ENCODE measurements around the gene WHRN. TPM values are rescaled to one million over a fixed set of nuclear protein-coding genes. Genes with fewer than 3 reads are reported as not detected.

Gene WHRN
- total RNA-seq, 1 donor from 2014 or later: 3.1 TPM

- peak; percentile 81 for TF ChIP-seq CTCF (IDR thresholded peaks at IDR 0.05)
- Histone ChIP-seq H3K27me3 (no peaks in the 10 kb centered on the region), H3K9me3 (no peaks in the 10 kb centered on the region), H3K27ac (no peak overlapping the region), H3K36me3 (no peaks in the 10 kb centered on the region), H3K4me1 (no peaks in the 10 kb centered on the region), H3K4me3 (no peak overlapping the region)
- ATAC-seq (peak; percentile 99), DNase-seq (no peak)
- intact Hi-C loops (cut with DNase I): no loop called here
Observed at GRCh38 chr9:114487607-114488300, 17.5 kb downstream of the WHRN start.

GRCh38 chr9:114486205-114486963, 18.9 kb downstream of the WHRN start:
- intact Hi-C loops (cut with DNase I): no loop called here

GRCh38 chr9:114484854-114485443, 20.3 kb downstream of the WHRN start:
- Histone ChIP-seq H3K4me3 (no peak overlapping the region), H3K4me1 (no peaks in the 10 kb centered on the region), H3K27ac (no peak overlapping the region), H3K27me3 (no peaks in the 10 kb centered on the region), H3K9me3 (no peaks in the 10 kb centered on the region), H3K36me3 (no peaks in the 10 kb centered on the region)
- DNase-seq (no peak), ATAC-seq (no peak)
- TF ChIP-seq CTCF (IDR thresholded peaks at IDR 0.05): no peak
- intact Hi-C loops (cut with DNase I): no loop called here

More at GRCh38 chr9:114486205-114486963, 18.9 kb downstream of the WHRN start:
- H3K27me3 ChIP-seq: no peaks in the 10 kb centered on the region
- H3K4me3 ChIP-seq: no peak overlapping the region
- no peak for TF ChIP-seq CTCF (IDR thresholded peaks at IDR 0.05)
- no peaks in the 10 kb centered on the region for H3K36me3 ChIP-seq
- no peaks in the 10 kb centered on the region for H3K4me1 ChIP-seq
- DNase-seq (no peak), ATAC-seq (no peak)
- H3K27ac ChIP-seq: no peak overlapping the region
- no peaks in the 10 kb centered on the region for H3K9me3 ChIP-seq

- DNase-seq: no peak
- H3K36me3 ChIP-seq: no peaks in the 10 kb centered on the region
- H3K27ac ChIP-seq: no peak overlapping the region
- H3K4me3 ChIP-seq: no peak overlapping the region
- H3K9me3 ChIP-seq: no peaks in the 10 kb centered on the region
- no peak for ATAC-seq
- H3K27me3 ChIP-seq: no peaks in the 10 kb centered on the region
- no peaks in the 10 kb centered on the region for H3K4me1 ChIP-seq
- no peak for TF ChIP-seq CTCF (IDR thresholded peaks at IDR 0.05)
- intact Hi-C loops (cut with DNase I): no loop called here
Observed at GRCh38 chr9:114484215-114484853, 20.9 kb downstream of the WHRN start.

- no peak overlapping the region for H3K4me3 ChIP-seq
- no peak for DNase-seq
- intact Hi-C loops (cut with DNase I): no loop called here
Observed at GRCh38 chr9:114483499-114483898, 21.8 kb downstream of the WHRN start.

More at GRCh38 chr9:114483499-114483898, 21.8 kb downstream of the WHRN start:
- Histone ChIP-seq H3K27ac (no peak overlapping the region), H3K36me3 (no peaks in the 10 kb centered on the region), H3K27me3 (no peaks in the 10 kb centered on the region), H3K4me1 (no peaks in the 10 kb centered on the region), H3K9me3 (no peaks in the 10 kb centered on the region)
- TF ChIP-seq CTCF (IDR thresholded peaks at IDR 0.05): no peak
- ATAC-seq: no peak
